PFSK-1 (cell line): ENCODE data around the gene THRB.

ENCODE experiments used
- POLR2AphosphoS5 ChIP-seq: IDR thresholded peaks from 2 replicates; pipeline ENCODE4 v1.6.1; 2012; ENCODE audit warnings: low read depth, mild to moderate bottlenecking, control low read depth, low read length, moderate library complexity
- SIN3A ChIP-seq: IDR thresholded peaks from 2 replicates; pipeline ENCODE4 v1.6.1; 2012; ENCODE audit warnings: mild to moderate bottlenecking, low read length, moderate library complexity, borderline replicate concordance; ENCODE audit not compliant: insufficient read depth
- TAF1 ChIP-seq: IDR thresholded peaks from 2 replicates; pipeline ENCODE4 v1.6.1; 2012; ENCODE audit warnings: low read length, control low read depth, borderline replicate concordance; ENCODE audit not compliant: insufficient read depth
- TF ChIP-seq, protein P1 (sequence below), 2 experiments: IDR thresholded peaks; 2 replicates each; pipeline versions ENCODE4 v1.6.1 to v1.8.0; 2011 to 2012; ENCODE audit warnings: low read depth in 2 of 2, low read length in 2 of 2, control low read depth in 1 of 2, inconsistent platforms in 1 of 2, mild to moderate bottlenecking in 1 of 2, moderate library complexity in 1 of 2; ENCODE audit not compliant: insufficient read depth in 1 of 2

- TF ChIP-seq, protein P1, sequence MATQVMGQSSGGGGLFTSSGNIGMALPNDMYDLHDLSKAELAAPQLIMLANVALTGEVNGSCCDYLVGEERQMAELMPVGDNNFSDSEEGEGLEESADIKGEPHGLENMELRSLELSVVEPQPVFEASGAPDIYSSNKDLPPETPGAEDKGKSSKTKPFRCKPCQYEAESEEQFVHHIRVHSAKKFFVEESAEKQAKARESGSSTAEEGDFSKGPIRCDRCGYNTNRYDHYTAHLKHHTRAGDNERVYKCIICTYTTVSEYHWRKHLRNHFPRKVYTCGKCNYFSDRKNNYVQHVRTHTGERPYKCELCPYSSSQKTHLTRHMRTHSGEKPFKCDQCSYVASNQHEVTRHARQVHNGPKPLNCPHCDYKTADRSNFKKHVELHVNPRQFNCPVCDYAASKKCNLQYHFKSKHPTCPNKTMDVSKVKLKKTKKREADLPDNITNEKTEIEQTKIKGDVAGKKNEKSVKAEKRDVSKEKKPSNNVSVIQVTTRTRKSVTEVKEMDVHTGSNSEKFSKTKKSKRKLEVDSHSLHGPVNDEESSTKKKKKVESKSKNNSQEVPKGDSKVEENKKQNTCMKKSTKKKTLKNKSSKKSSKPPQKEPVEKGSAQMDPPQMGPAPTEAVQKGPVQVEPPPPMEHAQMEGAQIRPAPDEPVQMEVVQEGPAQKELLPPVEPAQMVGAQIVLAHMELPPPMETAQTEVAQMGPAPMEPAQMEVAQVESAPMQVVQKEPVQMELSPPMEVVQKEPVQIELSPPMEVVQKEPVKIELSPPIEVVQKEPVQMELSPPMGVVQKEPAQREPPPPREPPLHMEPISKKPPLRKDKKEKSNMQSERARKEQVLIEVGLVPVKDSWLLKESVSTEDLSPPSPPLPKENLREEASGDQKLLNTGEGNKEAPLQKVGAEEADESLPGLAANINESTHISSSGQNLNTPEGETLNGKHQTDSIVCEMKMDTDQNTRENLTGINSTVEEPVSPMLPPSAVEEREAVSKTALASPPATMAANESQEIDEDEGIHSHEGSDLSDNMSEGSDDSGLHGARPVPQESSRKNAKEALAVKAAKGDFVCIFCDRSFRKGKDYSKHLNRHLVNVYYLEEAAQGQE (IDR thresholded peaks at IDR 0.05; ENCODE audit: insufficient read depth in 1 of 2, low read depth in 2 of 2, low read length in 2 of 2): no peak
- TF ChIP-seq POLR2AphosphoS5 (no peak), SIN3A (no peak), TAF1 (no peak)
Measured at GRCh38 chr3:24367664-24368264, 126.9 kb downstream of the THRB start.
